HG02884 (cell line): ENCODE measurements around the gene EMX1.
A peak's percentile ranks its signal among the peaks of the same experiment; 100 is the strongest.

Experiments used
- ATAC-seq: cut with Tn5 transposase; IDR thresholded peaks from one replicate; pipeline ENCODE4 v1.9.1; 2021; ENCODE audit warnings: mild to moderate bottlenecking, moderate library complexity; ENCODE audit not compliant: unreplicated experiment

EMX1 gene

DNA sequence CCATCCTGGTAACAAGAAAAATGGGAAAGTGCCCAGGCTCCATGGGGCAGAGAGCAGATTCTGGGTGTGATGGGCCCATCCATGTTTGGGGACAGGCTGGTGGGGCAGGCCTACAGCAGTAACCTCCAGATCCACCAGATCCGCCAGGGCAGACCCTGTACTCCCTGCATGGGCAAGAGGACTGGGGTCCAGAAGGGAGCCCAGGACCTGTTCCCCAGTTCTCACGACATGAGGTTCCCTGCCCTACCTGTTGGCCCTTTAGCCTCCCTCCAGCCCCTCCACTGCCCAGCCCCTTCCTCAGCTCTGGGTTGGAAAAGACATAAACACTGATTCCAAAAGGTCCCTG lies 38.7 kb downstream of the EMX1 start:
- ATAC-seq, result no peak

DNA sequence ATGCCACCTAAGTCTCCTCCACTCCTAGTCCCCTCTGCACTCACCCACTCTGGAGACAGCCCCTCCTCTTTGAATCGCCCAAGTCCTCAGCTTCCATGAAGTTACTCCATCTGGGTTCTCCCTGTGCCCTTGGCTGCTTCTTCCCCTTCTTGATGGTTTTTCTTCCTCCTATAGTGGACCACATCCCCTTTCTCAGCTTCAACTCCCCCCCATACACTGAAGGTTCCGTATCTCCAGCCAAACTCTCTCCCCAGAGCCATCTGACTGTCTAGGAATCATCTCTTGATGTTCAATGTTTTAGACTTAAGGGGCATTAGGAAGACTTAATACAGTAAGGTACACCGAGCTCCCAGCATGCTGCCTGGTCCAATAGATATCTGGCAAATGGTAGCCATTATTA lies 39.6 kb downstream of the EMX1 start:
- ATAC-seq, result no peak

DNA sequence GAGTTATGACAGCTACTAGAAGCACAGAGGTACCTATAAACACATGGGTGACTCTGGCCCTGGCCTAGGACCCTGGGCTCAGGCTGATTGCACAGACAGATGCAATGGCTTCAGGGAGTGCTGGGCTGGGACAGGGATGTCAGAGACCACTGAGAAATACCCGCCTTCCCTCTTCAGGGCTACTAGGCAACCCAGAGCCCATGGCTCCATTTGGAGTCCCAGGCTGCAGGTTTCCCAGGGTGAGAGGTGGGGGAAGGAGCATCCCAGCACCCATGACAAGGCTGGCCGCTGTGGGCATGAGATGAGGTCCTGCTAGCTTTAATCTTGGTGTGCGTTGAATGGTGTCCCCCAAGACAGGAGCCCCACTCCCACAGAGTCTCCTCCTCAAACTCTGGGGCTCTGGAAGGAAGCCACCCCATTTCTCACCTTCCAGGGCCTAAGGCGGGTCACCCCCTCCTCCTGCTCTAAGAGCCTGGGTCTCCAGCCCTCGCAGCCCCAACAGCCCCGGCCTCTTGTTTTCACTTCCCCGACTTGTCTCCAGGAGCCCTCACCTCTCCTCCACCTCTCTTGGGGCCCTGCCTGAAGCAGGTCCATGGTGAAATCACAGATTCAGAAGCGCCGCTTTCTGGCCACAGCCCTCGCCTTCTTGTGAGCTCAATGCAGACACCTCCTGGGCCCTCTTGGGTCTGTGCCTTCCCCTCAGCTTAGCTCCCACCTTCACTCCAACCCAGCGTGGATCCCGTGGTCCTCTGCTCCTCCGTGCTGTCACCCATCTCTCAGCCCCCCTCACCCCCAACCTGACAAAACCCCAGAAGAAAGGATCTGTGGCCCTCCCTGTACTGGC lies 41.4 kb downstream of the EMX1 start:
- ATAC-seq, result no peak

DNA sequence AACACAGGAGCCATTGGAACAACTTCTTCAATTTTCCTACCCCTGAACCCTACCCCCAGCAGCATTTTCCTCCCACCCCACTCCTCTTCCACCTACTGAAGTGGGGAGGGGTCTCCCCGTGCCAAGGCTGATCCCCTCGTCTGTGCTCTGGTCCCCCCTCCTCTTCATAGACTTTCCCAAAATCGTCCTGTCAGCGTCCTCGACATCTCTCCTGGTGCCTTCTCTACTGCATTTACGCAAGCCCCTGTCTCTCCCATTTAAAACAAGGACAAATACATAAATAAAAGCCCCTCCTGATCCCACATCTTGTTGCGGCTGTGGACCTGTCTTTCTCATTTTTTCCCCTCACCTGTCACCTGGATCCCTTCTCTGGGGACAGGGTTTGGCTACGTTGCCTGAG lies 42.2 kb downstream of the EMX1 start:
- no peak for ATAC-seq

DNA sequence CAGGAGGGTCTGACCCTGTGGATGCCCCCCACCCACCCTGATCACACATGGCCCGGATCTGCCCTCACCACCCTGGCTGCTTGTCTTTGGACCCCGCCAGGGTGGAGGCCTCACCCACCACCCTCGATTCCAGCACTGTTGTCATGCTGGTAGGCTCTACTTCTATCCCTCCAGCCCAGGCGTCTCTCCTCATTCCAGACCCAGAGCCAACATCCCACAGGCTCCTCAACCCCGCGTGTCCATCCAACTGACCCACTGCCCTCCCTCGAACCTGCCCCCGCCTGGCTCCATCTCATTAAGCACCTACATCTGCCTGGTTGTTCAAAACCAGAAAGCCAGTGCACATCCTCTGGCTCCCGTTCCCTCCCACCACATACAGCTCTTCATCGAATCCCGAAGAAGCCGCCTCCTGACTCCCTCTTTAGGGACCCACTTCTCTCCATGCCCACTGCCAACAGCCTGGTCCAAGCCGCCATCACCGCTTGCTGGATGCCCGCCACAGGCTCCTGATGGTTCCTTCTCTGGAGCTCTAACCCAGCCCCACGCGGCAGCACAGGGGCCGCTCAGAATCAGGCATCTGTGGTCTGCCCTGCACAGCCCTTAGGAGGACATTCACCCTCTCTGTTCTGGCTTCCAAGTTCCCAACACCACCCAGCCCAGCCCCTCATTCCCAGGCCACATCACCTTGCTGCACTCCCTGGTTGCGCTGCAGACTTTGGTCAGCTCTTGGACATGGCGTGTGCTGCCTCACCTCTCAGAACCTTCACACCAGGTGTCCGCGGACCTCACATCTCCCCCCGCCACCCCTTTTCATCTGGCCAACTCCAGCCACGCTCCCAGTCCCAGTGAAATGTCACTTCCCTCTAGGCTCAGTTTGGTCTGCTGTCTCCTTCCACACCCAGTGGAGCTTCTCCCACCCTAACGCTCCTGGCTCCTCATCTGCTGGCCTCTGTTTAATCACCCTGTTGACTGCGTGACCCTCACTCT lies 43.0 kb downstream of the EMX1 start:
- no peak for ATAC-seq

DNA sequence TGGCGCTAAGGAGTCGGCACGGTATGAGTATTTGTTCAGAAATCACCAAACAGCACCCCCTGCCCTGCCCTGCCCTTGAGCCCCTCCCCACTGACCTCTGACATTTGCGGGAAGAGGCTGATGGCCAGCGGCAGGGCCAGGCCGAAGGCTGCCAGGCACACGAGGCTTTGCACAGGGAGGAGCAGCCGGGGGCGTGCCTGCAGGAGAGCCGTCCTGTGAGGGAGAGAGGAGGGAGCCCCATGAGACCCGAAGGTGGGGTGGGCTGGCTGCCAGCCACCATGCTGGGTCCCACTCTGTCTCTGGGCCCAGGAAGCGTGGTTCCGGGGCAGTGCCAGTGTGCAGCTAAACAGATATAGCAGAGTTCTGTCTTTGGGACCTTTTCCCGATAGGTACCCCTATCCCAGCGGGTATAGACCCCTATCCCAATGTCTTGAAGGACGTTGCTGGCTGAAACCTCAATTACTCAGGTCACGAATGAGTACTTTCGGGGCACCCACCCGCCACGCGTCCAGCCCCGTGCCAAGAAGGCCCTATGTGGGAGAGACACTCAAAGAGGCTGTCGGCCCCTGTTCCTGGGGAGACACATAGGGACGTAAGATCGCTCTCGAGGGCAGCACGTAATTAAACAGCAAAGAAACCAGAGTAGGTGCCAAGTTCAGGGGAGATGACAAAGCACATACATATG lies 43.9 kb downstream of the EMX1 start:
- ATAC-seq, result no peak

DNA sequence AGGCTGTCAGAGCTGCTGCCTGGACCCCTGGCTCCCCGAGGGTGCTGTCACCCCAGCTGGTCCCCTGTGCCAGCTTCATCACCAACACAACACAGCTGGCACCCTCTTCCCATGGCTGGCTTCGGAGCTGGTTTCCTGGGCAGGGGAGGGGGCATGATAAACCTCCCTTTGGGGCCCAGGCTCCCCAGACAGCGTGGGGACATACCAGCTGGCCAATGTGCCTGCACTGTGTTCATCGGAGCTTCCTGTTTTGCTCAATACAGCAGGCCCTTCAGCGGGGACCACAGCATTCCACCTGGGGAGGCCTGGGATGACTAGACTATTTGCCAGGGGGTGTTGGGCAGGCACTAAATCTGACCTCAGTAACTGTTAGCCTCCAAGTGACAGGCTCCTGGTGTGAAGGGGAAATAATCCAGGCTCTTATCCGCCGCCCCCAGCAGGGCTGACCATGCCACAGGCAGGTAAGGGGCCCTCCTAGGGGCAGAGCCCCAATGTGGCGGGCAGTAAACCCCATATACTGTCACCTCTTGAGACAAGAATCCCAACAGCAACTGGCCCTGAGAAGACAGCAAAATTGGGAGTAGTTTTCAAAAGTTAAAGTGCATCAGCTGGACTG lies 44.6 kb downstream of the EMX1 start:
- no peak for ATAC-seq

DNA sequence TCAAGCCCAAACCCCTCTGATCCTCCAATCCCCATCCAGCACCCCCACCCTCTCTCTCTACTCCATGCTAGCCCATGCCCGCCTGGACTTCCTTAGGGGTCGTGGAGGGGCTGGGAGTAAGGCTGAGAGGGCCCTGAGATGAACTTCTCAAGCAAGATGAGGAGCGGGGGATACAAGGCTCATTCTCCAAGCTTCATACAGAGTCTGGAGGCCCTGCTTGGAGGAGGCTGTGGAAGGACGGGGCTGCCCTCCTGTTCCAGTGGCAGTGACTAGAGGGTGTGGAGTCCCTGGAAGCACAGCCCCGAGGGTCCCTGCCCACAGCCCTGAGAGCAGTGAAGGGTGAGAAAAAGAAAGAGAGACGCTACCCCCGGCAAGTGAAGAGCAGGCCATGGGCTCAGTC lies 45.6 kb downstream of the EMX1 start:
- no peak for ATAC-seq

DNA sequence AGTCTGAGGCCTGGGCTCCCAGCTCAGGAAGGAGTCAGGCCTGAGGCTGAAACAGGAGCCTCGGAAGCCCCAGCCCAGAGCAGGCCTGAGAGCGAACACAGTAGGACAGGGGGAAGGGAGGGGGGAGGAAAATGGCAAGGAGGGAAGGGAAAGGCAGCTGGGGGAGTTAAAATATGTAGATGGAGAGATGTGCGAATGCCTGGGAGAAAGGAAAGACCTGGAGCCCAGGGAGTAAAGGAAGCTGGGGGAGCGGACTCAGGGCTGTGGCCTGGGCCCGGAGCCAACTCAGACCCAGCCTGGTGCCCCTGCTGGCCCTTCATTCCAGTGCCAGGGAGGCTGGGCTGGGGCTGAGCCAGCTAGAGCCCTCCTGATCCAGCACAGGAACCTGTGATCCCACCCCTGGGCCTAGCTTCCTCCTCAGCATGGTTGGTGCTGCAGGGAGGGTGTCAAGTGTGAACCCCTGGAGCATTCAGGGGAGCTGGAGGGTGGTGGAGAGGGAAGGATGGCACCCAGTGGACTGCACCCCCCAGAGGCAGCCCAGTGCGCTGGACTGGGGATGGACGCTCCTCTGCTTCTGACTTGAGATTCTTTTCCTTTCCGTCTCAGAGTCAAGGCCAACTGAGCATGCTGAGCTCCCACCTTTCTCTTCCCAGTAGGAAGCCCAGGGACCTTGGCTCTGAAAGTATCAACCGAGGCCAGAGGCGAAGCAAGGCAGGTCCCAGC lies 46.3 kb downstream of the EMX1 start:
- no peak for ATAC-seq

DNA sequence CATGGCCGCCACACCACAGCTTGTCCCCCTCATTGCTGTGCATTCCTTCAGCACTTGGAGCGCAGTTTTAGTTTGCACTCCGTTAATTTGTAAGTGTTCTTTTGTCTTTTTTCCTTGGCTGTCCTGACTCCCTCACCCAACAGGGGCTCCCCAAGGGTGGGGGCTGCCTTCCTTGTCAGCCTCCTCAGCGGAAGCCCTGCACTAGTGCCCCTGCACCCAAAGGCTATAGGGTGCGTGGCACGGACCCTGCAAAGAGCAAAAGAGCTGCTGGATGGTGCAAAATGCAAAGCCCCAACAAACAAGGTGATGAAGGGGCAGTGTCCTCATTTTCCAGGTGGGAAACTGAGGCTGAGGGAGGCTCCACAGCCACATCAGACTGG lies 46.8 kb downstream of the EMX1 start:
- ATAC-seq, result no peak

DNA sequence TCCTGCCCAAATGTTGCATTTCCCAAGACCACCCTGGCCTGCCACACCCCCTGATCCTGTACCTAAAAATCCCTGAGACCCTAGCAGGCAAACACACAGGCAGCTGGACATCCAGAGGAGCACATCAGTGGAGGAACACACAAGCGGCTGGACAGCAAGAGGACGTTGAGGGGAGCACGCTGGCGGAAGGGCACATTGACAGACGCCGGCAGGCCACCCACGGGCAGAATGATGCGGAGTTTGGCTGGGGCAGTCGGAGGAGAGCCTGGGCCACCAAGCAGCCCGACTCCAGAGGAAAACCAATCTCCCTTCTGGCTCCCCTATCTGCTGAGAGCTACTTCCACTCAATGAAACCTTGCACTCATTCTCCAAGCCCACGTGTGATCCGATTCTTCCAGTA lies 47.7 kb downstream of the EMX1 start:
- ATAC-seq, result no peak

DNA sequence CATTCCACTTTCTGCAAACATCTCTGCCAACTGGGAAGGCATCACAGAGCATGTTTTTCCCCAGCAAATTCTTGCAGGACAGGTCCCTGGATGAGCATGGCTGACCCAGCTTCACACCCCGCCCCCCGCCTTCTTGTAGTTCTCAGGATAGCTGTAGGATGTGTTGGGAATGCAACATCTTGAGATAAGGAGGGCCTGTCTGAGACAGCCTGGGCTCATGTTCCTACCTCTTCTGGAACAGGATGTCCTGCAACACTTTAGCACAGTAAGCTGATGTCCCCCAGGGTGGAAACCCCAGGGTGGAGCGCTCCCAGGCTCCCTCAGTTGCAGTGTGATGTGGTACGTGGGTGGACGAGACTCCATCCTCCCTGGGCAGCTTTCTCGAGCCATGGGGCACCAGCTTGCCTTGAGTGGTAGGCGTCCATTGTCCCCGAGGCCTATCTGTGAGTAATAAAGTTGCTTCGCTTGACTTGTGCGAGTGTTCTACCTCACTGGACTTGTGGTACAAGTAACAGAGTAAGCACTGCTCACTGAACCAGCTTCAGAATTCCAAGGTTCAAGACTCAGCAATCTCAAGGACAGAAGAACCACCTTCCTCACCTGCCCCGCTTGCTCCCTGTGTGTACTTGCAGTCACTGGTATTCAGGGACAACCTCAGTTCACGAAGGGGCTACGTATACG lies 48.6 kb downstream of the EMX1 start:
- ATAC-seq, result no peak

DNA sequence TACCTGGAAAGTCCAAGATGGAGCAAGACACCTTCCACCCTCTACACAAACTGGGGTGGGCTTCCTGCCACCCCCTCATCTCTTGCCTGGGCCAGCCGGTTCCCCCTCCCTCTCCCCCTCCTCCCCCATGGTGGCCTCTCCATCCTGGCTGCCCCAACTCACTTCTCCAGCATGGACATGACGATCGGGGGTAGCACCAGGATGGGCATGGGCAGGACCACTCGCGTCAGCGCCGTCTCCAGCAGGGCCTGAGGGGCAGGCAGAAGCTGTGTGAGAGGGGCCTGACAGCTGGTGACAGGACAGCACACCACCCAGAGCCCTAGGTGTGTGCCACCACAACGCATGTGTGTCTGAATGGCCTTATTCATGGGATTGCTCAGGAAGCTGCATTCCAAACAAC lies 51.0 kb downstream of the EMX1 start:
- no peak for ATAC-seq

DNA sequence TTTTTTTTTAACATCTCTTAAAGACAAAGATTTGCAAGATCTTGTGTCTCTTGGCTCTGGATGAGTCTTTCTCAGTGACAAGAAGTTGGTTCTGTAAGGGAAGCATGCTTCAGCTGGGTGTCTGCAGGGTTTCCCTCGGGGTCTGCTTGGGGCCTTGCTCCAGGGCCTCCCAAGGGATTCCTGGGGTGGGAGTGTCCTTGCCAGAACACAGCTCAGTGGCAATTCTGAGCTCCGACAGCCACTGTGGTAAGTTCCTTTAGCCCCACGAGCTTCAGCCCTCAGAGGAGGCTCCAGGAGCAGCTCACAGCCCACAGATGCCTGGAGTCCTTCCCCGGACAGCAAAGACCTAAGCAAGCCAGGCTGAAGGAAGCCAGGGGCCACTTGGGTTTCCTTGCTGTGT lies 52.4 kb downstream of the EMX1 start:
- ATAC-seq, result no peak

DNA sequence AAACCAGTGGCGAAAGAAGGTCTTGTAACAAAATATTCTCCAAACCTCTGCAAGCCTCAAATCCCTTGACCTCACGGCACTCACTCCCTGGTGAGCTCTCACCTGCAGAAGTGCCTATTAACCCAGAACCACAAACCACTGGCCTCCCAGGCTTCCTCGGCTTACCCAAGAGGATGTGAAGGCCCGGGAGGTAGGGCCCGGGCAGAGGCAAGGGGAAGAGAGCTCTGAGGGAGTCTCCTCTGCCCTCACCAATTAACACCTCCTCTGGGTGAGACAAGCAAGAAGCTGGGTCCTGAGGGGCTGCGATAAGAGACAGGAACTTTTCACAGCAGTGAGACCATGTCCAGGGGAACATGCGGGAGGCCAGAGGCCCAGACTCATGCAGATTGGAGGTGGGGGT lies 53.7 kb downstream of the EMX1 start:
- no peak for ATAC-seq

DNA sequence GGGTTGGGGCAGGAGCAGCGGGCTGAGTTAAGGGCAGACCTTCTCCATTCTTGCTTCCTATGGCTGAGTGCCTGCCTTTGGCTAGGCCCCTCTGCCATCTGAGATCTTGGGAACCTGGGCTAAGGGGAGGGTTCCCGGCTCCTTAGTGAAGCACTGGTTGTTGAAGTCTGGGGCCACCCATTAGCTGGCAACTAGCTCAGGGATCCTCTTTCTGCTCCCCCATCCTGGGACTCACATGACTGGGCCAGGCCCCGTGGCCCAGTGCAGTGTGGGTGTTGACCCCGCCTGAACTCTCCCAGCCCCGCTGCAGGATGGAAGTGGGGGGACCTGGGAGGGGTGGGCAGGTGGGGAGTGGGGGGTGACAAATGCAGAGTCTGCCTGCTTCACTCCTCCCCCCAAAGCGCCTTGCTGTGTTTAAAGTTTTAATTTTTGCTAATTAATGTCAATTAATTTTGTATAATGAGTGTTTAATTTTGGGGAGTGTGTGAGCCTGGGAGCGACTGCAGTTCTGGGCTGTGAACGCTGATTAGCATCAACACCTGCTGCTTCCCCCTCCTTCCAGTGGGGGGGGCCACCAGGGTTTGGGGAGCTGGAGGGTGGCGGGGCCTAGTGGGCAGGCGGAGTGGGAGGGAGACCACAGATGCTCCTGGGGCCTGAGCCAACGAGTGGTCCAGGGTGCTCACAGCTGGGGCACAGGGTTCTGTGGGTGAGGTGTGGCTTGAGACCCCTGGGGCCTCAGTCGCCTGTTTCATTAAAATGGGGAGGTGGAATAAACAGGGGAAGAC lies 55.2 kb downstream of the EMX1 start:
- ATAC-seq, result no peak

DNA sequence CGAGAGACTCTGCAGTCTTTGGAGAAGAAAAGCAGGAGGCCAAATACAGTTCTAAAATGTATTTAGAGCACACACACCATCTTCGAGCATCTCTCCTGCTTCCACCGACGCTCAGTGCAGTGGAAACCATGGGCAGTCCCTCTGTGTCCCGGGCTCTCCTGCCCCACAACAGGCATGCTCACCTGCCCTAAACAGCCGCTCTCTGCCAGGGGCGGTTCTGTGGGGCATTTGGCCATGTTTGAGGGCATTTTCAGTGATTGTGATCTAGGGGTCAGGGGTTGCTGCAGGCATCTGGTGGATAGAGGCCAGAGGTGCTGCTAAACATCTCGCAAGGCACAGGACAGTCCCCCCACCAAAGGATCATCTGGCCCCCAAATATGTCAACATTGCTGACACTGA lies 55.8 kb downstream of the EMX1 start:
- ATAC-seq, result no peak

DNA sequence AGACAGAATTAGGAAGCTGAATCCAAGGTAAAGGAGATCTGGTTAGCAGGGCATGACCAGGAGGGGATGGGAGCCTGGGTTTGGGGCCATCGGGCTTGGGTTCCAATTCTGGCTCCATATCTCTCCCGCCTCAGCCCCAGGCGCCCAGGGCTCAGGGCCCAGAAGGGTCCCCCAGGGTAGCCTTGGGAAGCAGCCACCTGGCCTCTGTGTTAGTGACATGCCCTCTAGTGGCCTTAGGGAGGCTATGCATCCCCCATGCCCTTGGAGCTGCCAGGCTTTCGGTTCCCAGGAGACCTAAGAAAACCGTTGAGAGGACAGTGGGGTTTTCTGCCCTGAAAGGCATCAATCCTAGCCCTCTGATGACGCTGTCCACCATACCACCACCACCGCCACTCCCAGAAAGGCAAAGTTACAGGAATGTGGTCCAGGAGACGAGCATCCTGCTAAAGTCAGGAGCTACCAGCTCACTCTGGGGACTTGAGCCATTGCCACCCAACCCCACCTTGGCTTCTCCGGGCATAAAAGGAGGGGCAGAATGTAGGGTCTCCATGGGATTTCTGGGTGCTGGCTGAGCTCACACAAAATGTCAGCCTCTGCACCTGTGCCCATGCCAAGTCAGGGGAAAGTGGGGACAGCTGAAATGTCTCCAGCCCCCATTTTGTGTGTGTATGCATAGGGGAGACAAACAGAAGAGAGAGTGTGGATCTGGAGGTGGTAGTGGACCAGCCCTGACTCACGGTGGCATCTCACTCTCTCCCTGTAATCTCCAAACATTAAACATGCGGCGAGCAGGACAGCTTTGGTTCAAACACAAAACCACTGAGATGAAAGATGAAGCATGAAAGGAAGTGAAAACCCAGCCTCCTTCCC lies 56.5 kb downstream of the EMX1 start:
- peak; percentile 82 for ATAC-seq
